HepG2 (cell line): ENCODE data around the gene TYMS. TPM values are rescaled to one million over a fixed set of nuclear protein-coding genes. Genes with fewer than 3 reads are reported as not detected.

ENCODE experiments used
- ATAD3A ChIP-seq: sonication (generic); formaldehyde crosslinking; IDR thresholded peaks from 2 replicates; pipeline ENCODE4 v1.4.0; 2020; ENCODE audit warnings: missing genetic modification reagents
- ATRX ChIP-seq: sonication (generic); formaldehyde crosslinking; IDR thresholded peaks from 2 replicates; pipeline ENCODE4 v1.4.0; 2020; ENCODE audit warnings: missing genetic modification reagents, borderline replicate concordance
- HDAC6 ChIP-seq: fragments of 200-600 bp; sonication (generic); IDR thresholded peaks from 2 replicates; pipeline ENCODE4 v1.7.0; 2017; ENCODE audit warnings: mild to moderate bottlenecking, antibody characterized with exemption, low read length, low read depth
- ISX ChIP-seq: sonication (generic); formaldehyde crosslinking; conservative IDR thresholded peaks from 2 replicates; pipeline ENCODE4 v1.5.0; 2020; ENCODE audit warnings: missing genetic modification reagents
- KAT2B ChIP-seq: fragments of 150-350 bp; IDR thresholded peaks from 2 replicates; pipeline ENCODE4 v1.6.1; 2014; ENCODE audit warnings: low read depth, low read length, borderline replicate concordance
- KDM3A ChIP-seq: IDR thresholded peaks from 2 replicates; pipeline ENCODE4 v1.6.1; 2018; ENCODE audit warnings: low read depth, missing compliant biosample characterization
- NR2F6 ChIP-seq, 2 experiments: IDR thresholded peaks; 2 replicates each; pipeline ENCODE4 v1.6.1; 2016; ENCODE audit warnings: antibody characterized with exemption in 1 of 2, mild to moderate bottlenecking in 1 of 2
- POLR2AphosphoS5 ChIP-seq: IDR thresholded peaks from 2 replicates; pipeline ENCODE4 v1.6.1; 2012; ENCODE audit warnings: low read depth, low read length
- RARA ChIP-seq: IDR thresholded peaks from 2 replicates; pipeline ENCODE4 v1.6.1; 2016; ENCODE audit warnings: missing genetic modification reagents, missing compliant biosample characterization
- SUZ12 ChIP-seq: fragments of 150-350 bp; IDR thresholded peaks from 2 replicates; pipeline ENCODE4 v1.6.1; 2014; ENCODE audit warnings: low read depth, low read length
- TOPORS ChIP-seq: sonication (generic); formaldehyde crosslinking; IDR thresholded peaks from 2 replicates; pipeline ENCODE4 v1.8.0; 2023; ENCODE audit warnings: mild to moderate bottlenecking, missing genetic modification reagents
- ZC3H13 ChIP-seq: sonication (generic); formaldehyde crosslinking; IDR thresholded peaks from 2 replicates; pipeline ENCODE4 v1.8.1; 2023; ENCODE audit warnings: mild to moderate bottlenecking, missing genetic modification reagents, moderate library complexity
- ZNF34 ChIP-seq: sonication (generic); formaldehyde crosslinking; IDR thresholded peaks from 2 replicates; pipeline ENCODE4 v1.4.0; 2020; ENCODE audit warnings: mild to moderate bottlenecking, missing genetic modification reagents, borderline replicate concordance
- ZNF468 ChIP-seq: sonication (generic); formaldehyde crosslinking; IDR thresholded peaks from 2 replicates; pipeline ENCODE4 v1.8.0; 2022; ENCODE audit warnings: mild to moderate bottlenecking, moderate library complexity, missing genetic modification reagents
- ZNF567 ChIP-seq: sonication (generic); formaldehyde crosslinking; IDR thresholded peaks from 2 replicates; pipeline ENCODE4 v1.8.1; 2023; ENCODE audit warnings: mild to moderate bottlenecking, missing genetic modification reagents, borderline replicate concordance
- ZNF629 ChIP-seq: sonication (generic); formaldehyde crosslinking; conservative IDR thresholded peaks from 2 replicates; pipeline ENCODE4 v1.5.0; 2020; ENCODE audit warnings: missing genetic modification reagents
- ZNF709 ChIP-seq: sonication (generic); formaldehyde crosslinking; IDR thresholded peaks from 2 replicates; pipeline ENCODE4 v1.5.0; 2020; ENCODE audit warnings: mild to moderate bottlenecking, missing genetic modification reagents
- ZSCAN21 ChIP-seq: sonication (generic); formaldehyde crosslinking; IDR thresholded peaks from 2 replicates; pipeline ENCODE4 v1.8.0; 2022; ENCODE audit warnings: mild to moderate bottlenecking, missing genetic modification reagents, moderate library complexity, borderline replicate concordance
- polyA plus RNA-seq, 8 experiments: library from polyadenylated mRNA; depleted of rRNA in 3 of 8; stranded (reverse) in 7 of 8; unstranded in 1 of 8; fragments of >200 nt; fragmentation: Illumina TruSeq in 4 of 8; extraction: Trizol in 4 of 8; gene quantifications; 2 replicates each; pipeline versions ENCODE4 v1.2.1 to v1.2.3, GENCODE V29; 2011 to 2016; ENCODE audit warnings: low read depth in 4 of 8, missing spikeins in 1 of 8, mixed read lengths in 1 of 8; ENCODE audit not compliant: insufficient read depth in 1 of 8
- total RNA-seq, 5 experiments: library from RNA; depleted of rRNA; stranded (reverse); fragments of >200 nt; fragmentation: Illumina TruSeq; extraction: Trizol; gene quantifications; 2 replicates each; pipeline ENCODE4 v1.2.3, GENCODE V29; 2016; ENCODE audit warnings: low read depth in 1 of 5
- TF ChIP-seq, protein P1 (sequence below), 2 experiments: sonication (generic) in 1 of 2; formaldehyde crosslinking in 1 of 2; IDR thresholded peaks; 2 replicates each; pipeline versions ENCODE4 v1.6.1 to v1.9.0; 2014 to 2022; ENCODE audit warnings: antibody characterized with exemption in 1 of 2, borderline replicate concordance in 1 of 2, inconsistent platforms in 1 of 2, low read depth in 1 of 2, missing genetic modification reagents in 1 of 2
- TF ChIP-seq, protein P2 (sequence below): sonication (generic); formaldehyde crosslinking; IDR thresholded peaks from 2 replicates; pipeline ENCODE4 v1.4.0; 2020; ENCODE audit warnings: missing genetic modification reagents, borderline replicate concordance

TYMS gene
- total and polyA plus RNA-seq, 2 of the 13 experiments (the other 11 are each of a cell fraction or from before 2014, with no cell fraction given), result 80.1 to 106 TPM

DNA sequence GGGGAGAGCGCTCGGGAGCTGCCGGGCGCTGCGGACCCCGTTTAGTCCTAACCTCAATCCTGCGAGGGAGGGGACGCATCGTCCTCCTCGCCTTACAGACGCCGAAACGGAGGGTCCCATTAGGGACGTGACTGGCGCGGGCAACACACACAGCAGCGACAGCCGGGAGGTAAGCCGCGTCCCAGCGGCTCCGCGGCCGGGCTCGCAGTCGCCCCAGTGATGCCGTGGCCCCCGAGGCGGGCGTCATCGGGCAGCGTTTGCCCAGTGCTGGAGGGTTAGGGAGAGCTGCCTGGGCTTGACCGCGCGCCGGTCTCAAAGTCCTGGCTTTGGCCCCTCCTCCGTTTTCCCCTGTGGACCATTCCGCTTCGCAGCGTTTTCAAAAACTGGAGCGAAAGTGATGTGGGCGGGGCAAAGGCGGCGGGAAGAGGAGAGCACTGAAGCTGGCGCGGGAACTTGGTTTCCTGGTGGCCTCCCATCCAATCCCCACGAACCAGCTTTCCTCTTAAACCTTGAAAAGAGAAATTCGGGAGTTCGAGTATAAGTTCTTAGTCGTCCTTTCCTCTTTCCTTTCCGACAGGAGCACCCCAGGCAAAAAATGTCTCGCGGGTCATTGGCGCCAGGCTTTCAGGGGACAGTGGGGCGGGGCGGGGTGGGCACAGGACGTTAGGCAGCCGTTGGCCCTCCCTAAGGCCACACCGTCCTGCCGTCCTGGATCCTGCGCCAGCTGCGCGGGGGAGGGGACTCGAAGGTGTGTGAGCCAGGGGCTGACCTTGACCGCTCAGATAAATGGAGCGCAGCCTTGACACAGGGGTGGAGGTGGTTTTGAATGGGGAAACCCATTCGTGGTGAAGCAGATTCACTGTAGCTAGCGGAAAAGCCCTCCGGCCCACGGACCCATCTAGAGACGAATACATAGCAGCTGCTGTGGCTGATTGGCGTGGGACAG, 821 bp downstream of the TYMS start (continued):
- TF ChIP-seq, protein P1, sequence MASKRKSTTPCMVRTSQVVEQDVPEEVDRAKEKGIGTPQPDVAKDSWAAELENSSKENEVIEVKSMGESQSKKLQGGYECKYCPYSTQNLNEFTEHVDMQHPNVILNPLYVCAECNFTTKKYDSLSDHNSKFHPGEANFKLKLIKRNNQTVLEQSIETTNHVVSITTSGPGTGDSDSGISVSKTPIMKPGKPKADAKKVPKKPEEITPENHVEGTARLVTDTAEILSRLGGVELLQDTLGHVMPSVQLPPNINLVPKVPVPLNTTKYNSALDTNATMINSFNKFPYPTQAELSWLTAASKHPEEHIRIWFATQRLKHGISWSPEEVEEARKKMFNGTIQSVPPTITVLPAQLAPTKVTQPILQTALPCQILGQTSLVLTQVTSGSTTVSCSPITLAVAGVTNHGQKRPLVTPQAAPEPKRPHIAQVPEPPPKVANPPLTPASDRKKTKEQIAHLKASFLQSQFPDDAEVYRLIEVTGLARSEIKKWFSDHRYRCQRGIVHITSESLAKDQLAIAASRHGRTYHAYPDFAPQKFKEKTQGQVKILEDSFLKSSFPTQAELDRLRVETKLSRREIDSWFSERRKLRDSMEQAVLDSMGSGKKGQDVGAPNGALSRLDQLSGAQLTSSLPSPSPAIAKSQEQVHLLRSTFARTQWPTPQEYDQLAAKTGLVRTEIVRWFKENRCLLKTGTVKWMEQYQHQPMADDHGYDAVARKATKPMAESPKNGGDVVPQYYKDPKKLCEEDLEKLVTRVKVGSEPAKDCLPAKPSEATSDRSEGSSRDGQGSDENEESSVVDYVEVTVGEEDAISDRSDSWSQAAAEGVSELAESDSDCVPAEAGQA (IDR thresholded peaks at IDR 0.05; ENCODE audit: low read depth), result no peak; the same call in 1 of the 2 replicates
- TF ChIP-seq, protein P1 (CRISPR knock-in tag; IDR thresholded peaks at IDR 0.05; ENCODE audit: borderline replicate concordance), result no peak
- TF ChIP-seq ZSCAN21 (CRISPR knock-in tag) (no peak), KDM3A (CRISPR knock-in tag) (peak; percentile 71; the same call in 1 of the 2 replicates), NR2F6 (IDR thresholded peaks at IDR 0.05) (peak; percentile 35; the same call in 1 of the 2 replicates), NR2F6 (CRISPR knock-in tag; IDR thresholded peaks at IDR 0.05) (peak; percentile 79), TOPORS (CRISPR knock-in tag) (0 out of 2 replicates have a peak, but pooled peaks have one; percentile 16), HDAC6 (no peak), ZNF709 (CRISPR knock-in tag) (peak; percentile 89; the same call in 1 of the 2 replicates), ZNF34 (no peak), ATAD3A (CRISPR knock-in tag) (no peak), ZNF629 (CRISPR knock-in tag) (peak; percentile 23; the same call in 1 of the 2 replicates), ATRX (CRISPR knock-in tag) (no peak), KAT2B (no peak), ZNF468 (CRISPR knock-in tag) (peak; percentile 71; the same call in 1 of the 2 replicates), SUZ12 (no peak), ZC3H13 (CRISPR knock-in tag) (peak; percentile 46; the same call in 1 of the 2 replicates), ZNF567 (no peak), POLR2AphosphoS5 (peak; percentile 77), RARA (CRISPR knock-in tag) (peak; percentile 82), ISX (0 out of 2 replicates have a peak, but pooled peaks have one; percentile 70)
- TF ChIP-seq, protein P2, sequence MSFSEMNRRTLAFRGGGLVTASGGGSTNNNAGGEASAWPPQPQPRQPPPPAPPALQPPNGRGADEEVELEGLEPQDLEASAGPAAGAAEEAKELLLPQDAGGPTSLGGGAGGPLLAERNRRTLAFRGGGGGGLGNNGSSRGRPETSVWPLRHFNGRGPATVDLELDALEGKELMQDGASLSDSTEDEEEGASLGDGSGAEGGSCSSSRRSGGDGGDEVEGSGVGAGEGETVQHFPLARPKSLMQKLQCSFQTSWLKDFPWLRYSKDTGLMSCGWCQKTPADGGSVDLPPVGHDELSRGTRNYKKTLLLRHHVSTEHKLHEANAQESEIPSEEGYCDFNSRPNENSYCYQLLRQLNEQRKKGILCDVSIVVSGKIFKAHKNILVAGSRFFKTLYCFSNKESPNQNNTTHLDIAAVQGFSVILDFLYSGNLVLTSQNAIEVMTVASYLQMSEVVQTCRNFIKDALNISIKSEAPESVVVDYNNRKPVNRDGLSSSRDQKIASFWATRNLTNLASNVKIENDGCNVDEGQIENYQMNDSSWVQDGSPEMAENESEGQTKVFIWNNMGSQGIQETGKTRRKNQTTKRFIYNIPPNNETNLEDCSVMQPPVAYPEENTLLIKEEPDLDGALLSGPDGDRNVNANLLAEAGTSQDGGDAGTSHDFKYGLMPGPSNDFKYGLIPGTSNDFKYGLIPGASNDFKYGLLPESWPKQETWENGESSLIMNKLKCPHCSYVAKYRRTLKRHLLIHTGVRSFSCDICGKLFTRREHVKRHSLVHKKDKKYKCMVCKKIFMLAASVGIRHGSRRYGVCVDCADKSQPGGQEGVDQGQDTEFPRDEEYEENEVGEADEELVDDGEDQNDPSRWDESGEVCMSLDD (CRISPR knock-in tag), result no peak
